Parathyroid adenoma (tissue), 2 donors: ENCODE results near the gene RALGAPA1.
"Not testable (repeated sequence)": the region's sequence is repeated elsewhere in the genome, so short reads cannot be mapped to it uniquely, and the experiment has no call there.

ENCODE experiments used
- H2AFZ ChIP-seq: fragments of 300-600 bp; sonication (generic); one replicate; pipeline ENCODE4 v1.7.0; 2017; ENCODE audit warnings: antibody characterized with exemption, mild to moderate bottlenecking
- H3K27ac ChIP-seq: fragments of 300-600 bp; sonication (generic); one replicate; pipeline ENCODE4 v1.7.0; 2017
- H3K27me3 ChIP-seq: fragments of 300-600 bp; sonication (generic); one replicate; pipeline ENCODE4 v1.7.0; 2017; ENCODE audit warnings: low read length; ENCODE audit not compliant: control insufficient read depth, insufficient read depth
- H3K36me3 ChIP-seq: fragments of 300-600 bp; sonication (generic); one replicate; pipeline ENCODE4 v1.7.0; 2017; ENCODE audit warnings: low read length; ENCODE audit not compliant: control insufficient read depth, insufficient read depth
- H3K4me1 ChIP-seq: fragments of 300-600 bp; sonication (generic); one replicate; pipeline ENCODE4 v1.7.0; 2017; ENCODE audit warnings: control low read depth
- H3K4me2 ChIP-seq: fragments of 300-600 bp; sonication (generic); one replicate; pipeline ENCODE4 v1.7.0; 2017; ENCODE audit warnings: low read length
- H3K4me3 ChIP-seq: fragments of 300-600 bp; sonication (generic); one replicate; pipeline ENCODE4 v1.7.0; 2017; ENCODE audit warnings: low read depth, low read length
- H3K79me2 ChIP-seq: fragments of 300-600 bp; sonication (generic); one replicate; pipeline ENCODE4 v1.7.0; 2017; ENCODE audit warnings: control low read depth
- H3K9ac ChIP-seq: fragments of 300-600 bp; sonication (generic); one replicate; pipeline ENCODE4 v1.7.0; 2017; ENCODE audit warnings: mild to moderate bottlenecking
- H3K9me3 ChIP-seq: fragments of 300-600 bp; sonication (generic); one replicate; pipeline ENCODE4 v1.7.0; 2017; ENCODE audit warnings: low read length; ENCODE audit not compliant: control insufficient read depth
- TF ChIP-seq, protein P1 (sequence below): fragments of 300-600 bp; sonication (generic); IDR thresholded peaks from one replicate; pipeline ENCODE4 v1.7.0; 2017; ENCODE audit warnings: antibody characterized with exemption, mild to moderate bottlenecking
- donor health status: primary hyperparathyroidism.

RALGAPA1 gene

DNA sequence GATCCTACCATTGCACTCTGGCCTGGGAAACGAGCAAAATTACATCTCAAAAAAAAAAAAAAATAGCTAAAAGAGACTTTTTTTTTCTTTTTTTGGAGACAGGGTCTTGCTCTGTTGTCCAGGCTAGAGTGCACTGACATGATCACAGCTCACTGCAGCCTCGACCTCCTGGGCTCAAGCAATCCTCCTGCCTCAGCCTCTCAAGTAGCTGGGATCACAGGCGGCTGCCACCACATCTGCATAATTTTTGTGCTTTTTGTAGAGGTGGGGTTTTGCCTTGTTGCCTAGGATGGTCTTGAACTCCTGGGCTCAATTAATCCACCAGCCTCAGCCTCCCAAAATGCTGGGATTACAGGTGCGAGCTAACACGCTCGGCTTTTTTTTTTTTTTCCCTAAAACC, 11.3 kb downstream of the RALGAPA1 start:
- no peak overlapping the region for H3K9ac ChIP-seq
- H3K79me2 ChIP-seq, result peaks cover 67% of the 10 kb centered on the region
- no peak overlapping the region for H3K4me2 ChIP-seq
- H3K9me3 ChIP-seq, result no peaks in the 10 kb centered on the region
- H3K36me3 ChIP-seq, result no peaks in the 10 kb centered on the region
- H3K4me3 ChIP-seq, result no peak overlapping the region
- no peaks in the 10 kb centered on the region for H3K27me3 ChIP-seq
- no peak overlapping the region for H3K27ac ChIP-seq
- TF ChIP-seq, protein P1, sequence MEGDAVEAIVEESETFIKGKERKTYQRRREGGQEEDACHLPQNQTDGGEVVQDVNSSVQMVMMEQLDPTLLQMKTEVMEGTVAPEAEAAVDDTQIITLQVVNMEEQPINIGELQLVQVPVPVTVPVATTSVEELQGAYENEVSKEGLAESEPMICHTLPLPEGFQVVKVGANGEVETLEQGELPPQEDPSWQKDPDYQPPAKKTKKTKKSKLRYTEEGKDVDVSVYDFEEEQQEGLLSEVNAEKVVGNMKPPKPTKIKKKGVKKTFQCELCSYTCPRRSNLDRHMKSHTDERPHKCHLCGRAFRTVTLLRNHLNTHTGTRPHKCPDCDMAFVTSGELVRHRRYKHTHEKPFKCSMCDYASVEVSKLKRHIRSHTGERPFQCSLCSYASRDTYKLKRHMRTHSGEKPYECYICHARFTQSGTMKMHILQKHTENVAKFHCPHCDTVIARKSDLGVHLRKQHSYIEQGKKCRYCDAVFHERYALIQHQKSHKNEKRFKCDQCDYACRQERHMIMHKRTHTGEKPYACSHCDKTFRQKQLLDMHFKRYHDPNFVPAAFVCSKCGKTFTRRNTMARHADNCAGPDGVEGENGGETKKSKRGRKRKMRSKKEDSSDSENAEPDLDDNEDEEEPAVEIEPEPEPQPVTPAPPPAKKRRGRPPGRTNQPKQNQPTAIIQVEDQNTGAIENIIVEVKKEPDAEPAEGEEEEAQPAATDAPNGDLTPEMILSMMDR, result no peak
- H3K4me1 ChIP-seq, result no peaks in the 10 kb centered on the region
- H2AFZ ChIP-seq, result no peak overlapping the region

DNA sequence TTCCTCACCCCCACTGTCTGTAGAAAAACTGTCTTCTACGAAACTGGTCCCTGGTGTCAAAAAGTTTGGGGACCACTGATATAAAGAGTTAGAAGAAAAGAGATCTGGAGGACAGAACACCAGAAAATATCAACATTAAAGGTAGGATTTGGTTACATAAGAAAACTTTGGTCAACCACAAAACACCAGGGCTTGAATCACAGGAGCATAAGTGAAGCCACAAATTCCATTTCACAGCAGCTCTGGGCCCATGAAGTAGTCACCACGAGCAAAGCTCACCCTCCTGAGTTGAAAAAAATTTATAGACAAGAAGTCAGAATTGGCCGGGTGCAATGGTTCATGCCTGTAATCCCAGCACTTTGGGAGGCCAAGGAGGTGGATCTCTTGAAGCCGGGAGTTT, 19.4 kb downstream of the RALGAPA1 start:
- Histone ChIP-seq H3K4me1 (no peaks in the 10 kb centered on the region), H3K79me2 (peaks cover 38% of the 10 kb centered on the region), H3K36me3 (no peaks in the 10 kb centered on the region), H3K27ac (no peak overlapping the region), H3K27me3 (no peaks in the 10 kb centered on the region), H3K9ac (no peak overlapping the region), H3K9me3 (no peaks in the 10 kb centered on the region), H3K4me3 (no peak overlapping the region), H3K4me2 (no peak overlapping the region), H2AFZ (no peak overlapping the region)
- TF ChIP-seq, protein P1, result no peak

DNA sequence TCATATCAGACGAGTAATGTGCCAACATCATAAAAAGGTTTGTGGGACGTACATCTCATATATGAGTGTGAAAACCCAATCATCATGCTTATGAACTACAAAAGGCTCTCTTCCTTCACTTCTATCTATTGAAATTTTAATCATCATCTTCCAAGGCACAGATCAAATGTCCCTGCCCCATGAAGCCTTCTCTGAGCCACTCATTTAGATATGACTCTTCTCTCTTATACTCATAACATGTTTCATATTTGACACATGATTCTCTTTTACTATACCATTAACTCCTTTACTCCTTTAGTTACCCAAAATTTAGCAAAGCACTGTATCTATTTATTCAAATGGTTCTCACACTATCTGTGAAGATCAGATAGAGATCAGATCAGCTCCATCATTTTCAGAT, 22.2 kb downstream of the RALGAPA1 start:
- no peak overlapping the region for H3K9ac ChIP-seq
- no peak overlapping the region for H3K27ac ChIP-seq
- H3K9me3 ChIP-seq, result no peaks in the 10 kb centered on the region
- no peaks in the 10 kb centered on the region for H3K36me3 ChIP-seq
- no peak overlapping the region for H3K4me2 ChIP-seq
- H3K4me3 ChIP-seq, result no peak overlapping the region
- H3K79me2 ChIP-seq, result peaks cover 42% of the 10 kb centered on the region
- H3K27me3 ChIP-seq, result no peaks in the 10 kb centered on the region
- H2AFZ ChIP-seq, result no peak overlapping the region
- H3K4me1 ChIP-seq, result no peaks in the 10 kb centered on the region
- TF ChIP-seq, protein P1, result no peak

DNA sequence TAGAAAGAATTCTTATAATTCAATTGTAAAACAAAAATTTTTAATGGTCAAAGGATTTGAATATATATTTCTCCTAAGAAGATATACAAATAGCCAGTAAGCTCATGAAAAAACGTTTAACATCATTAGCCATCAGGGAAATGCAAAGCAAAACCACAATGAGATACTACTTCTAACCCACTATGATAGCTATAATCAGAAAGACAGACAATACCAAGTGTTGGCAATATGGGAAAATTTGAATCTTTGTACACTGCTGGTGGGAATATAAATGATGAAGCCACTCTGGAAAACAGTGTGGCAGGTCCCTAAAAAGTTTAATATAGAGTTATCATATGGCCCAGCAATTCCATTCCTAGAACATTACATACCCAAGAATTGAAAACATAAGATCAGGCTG, 25.4 kb downstream of the RALGAPA1 start:
- H3K27ac ChIP-seq, result no peak overlapping the region
- H3K4me2 ChIP-seq, result no peak overlapping the region
- H3K4me3 ChIP-seq, result no peak overlapping the region
- no peaks in the 10 kb centered on the region for H3K27me3 ChIP-seq
- H3K79me2 ChIP-seq, result peaks cover 30% of the 10 kb centered on the region
- no peaks in the 10 kb centered on the region for H3K4me1 ChIP-seq
- H3K9ac ChIP-seq, result no peak overlapping the region
- H2AFZ ChIP-seq, result no peak overlapping the region
- TF ChIP-seq, protein P1, result no peak
- no peaks in the 10 kb centered on the region for H3K36me3 ChIP-seq
- no peaks in the 10 kb centered on the region for H3K9me3 ChIP-seq

DNA sequence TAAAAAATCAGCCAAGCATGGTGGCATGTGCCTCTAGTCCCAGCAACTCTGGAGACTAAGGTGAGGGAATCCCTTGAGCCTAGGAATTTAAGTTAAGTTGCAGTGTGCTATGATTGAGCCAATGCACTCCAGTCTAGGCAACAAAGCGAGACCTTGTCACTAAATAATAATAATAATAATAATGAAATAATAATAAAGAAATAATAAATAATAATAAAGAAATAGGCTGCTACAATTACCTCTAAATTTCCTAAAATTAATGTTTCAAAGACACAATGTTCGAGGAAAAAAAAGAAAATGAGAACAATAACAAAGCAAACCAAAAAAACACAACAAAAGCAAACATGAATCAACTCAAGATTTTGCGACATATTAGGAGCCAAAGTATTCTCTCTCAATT, 29.7 kb downstream of the RALGAPA1 start:
- no peak overlapping the region for H3K4me2 ChIP-seq
- no peaks in the 10 kb centered on the region for H3K4me1 ChIP-seq
- H3K9ac ChIP-seq, result no peak overlapping the region
- H2AFZ ChIP-seq, result no peak overlapping the region
- H3K4me3 ChIP-seq, result no peak overlapping the region
- H3K79me2 ChIP-seq, result peaks cover 25% of the 10 kb centered on the region
- H3K27ac ChIP-seq, result no peak overlapping the region
- TF ChIP-seq, protein P1, result no peak
- no peaks in the 10 kb centered on the region for H3K27me3 ChIP-seq
- H3K36me3 ChIP-seq, result no peaks in the 10 kb centered on the region
- H3K9me3 ChIP-seq, result no peaks in the 10 kb centered on the region

DNA sequence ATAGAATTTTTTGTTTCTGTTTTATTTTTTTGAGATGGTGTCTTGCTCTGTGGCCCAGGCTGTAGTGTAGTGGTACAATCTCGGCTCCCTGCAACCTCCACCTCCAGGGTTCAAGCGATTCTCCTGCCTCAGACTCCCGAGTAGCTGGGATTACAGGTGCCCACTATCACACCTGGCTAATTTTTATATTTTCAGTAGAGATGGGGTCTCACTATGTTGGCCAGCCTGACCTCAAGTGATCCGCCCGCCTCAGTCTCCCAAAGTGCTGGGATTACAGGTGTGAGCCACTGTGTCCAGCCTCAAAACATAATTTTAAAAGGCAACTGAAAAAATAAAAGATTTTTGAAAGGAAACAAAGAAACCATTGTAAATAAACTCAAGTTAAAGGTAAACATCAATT, 31.5 kb downstream of the RALGAPA1 start:
- H2AFZ ChIP-seq, H3K4me2 ChIP-seq, H3K4me1 ChIP-seq, H3K36me3 ChIP-seq, H3K9me3 ChIP-seq, H3K27me3 ChIP-seq, H3K9ac ChIP-seq, H3K27ac ChIP-seq, H3K4me3 ChIP-seq: not testable (repeated sequence)
- peaks cover 14% of the 10 kb centered on the region for H3K79me2 ChIP-seq
